Measurements from ENCODE around the gene UBE2I.

DNA sequence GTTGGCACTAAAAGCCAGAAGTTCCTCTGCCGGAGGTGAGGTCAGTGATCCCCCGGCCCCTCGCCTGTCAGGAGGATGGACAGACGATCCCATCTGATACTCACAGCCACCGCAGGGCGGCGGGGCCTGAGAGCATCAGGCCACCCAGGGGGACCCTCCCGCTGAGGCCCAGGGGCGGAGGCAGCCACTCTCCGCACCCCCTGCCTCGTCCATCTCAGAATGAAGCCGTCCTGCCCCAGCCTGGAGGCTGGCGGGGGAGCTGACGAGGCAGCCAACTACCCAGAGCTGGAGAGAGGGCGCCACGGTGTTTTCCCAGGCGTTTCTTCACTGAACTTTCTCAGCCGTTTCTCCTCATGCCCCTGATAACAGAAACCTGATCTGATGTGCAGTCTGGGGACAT is 31.0 kb upstream of the UBE2I start:
- TF ChIP-seq, protein P1, sequence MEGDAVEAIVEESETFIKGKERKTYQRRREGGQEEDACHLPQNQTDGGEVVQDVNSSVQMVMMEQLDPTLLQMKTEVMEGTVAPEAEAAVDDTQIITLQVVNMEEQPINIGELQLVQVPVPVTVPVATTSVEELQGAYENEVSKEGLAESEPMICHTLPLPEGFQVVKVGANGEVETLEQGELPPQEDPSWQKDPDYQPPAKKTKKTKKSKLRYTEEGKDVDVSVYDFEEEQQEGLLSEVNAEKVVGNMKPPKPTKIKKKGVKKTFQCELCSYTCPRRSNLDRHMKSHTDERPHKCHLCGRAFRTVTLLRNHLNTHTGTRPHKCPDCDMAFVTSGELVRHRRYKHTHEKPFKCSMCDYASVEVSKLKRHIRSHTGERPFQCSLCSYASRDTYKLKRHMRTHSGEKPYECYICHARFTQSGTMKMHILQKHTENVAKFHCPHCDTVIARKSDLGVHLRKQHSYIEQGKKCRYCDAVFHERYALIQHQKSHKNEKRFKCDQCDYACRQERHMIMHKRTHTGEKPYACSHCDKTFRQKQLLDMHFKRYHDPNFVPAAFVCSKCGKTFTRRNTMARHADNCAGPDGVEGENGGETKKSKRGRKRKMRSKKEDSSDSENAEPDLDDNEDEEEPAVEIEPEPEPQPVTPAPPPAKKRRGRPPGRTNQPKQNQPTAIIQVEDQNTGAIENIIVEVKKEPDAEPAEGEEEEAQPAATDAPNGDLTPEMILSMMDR (IDR thresholded peaks at IDR 0.05; ENCODE audit: low read length): no peak
- TF ChIP-seq EZH2 (IDR thresholded peaks at IDR 0.05; ENCODE audit: borderline replicate concordance, low read length): no peak

Data from OCI-LY1 (cell line).